Stimulated activated CD8-positive, alpha-beta memory T cell treated with anti-CD3 and anti-CD28 coated beads, Interleukin-15, amount 100 ng/mL, for 4 hours (primary cell): Measurements from ENCODE around the gene EARS2.
"Not testable (repeated sequence)": the region's sequence is repeated elsewhere in the genome, so short reads cannot be mapped to it uniquely, and the experiment has no call there.

ENCODE experiments used
- DNase-seq, 2 donors: peaks; one replicate each; pipeline ENCODE4 v3.0.0-alpha.2; 2020; ENCODE audit warnings: low read depth in 2 of 2

Gene EARS2

DNA sequence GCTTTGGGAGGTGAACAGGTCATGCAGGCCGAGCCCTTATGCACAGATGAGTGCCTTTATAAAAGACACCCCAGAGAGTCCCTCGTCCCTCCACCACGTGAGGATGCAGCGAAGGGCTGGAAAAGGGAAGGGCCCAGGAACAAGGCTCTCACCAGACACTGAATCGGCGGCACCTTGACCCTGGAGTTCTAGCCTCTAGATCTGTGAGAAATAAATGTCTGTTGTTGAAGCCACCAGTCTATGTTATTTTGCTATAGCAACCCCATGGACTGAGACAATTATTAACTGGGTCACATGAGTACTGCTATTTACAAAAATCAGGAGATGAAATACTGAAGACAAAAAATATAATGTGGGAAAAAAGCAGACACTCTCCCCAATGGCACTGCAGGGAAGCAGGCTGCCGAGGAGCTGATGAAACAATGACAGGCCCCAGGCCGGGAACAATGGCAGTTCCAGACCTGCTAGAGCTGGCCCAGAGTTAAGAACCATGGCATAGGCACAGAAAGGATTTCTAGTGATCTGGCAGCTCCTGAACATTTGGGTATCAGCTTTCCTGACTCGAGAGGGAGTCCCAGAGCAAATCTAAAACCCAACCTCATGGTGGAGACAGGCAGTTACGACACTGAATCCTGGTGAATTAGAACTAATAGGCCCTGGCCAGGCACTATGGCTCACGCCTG is 29.0 kb downstream of the EARS2 start:
- DNase-seq, result no peak

DNA sequence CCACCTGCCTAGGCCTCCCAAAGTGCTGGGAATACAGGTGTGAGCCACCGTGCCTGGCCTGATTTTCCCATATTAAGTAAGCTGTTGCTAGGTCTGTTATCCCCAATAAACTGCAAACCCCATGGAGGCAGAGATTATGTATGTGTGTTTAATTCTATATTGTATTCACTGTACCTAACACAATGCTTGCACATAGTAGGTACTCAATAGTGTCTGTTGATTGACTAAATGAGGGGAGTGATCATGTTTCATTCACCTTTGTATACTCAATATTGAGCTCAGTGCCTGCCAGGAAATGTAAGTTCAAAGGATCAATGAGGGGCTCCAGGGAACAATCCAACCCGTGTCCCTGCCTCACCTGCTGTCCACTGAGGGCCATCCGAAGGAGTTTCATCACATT is 32.3 kb downstream of the EARS2 start:
- no peak for DNase-seq

DNA sequence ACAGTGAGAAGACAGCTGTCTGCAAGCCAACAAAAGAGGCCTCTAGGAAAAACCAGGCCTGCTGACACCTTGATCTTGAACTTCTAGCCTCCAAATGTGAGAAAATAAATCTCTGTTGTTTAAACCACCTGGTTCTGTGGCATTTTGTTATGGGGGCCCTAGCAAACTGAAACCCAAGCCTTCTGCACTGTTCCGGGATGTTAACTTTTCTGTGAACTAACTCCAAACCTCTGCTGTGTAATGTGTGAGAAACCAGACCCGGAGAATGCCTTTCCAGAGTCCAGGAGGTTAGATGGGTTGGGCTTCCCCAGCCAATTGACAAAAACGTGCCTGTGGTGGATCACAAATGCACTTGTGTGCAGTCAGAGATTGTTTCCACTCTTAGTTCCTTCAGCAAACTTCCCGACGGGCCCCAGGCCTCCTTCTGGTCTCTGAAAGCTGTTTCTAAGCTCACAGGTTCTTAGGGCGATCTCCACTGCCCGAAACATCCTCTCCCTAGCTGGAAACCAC is 33.2 kb downstream of the EARS2 start:
- DNase-seq, result no peak

DNA sequence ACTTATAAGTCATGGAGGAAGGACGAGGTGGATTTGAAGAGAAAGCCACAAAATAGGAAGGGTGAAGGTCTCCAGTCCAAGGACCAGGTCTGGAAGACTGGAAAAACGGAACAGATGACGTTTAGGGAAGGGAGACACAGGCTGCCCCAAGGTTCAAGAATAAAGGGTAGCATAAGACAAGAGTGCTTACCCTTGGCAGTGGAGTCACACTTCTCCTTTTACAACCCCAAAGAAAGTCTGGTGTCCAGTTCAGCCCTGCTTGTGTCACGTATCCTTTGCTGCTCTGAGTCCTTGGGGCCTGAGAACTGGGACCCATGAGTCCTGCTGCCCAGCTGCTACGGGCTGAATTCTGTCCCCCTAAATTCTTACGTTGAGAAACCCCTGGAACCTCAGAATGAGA is 33.8 kb downstream of the EARS2 start:
- DNase-seq, result no peak

DNA sequence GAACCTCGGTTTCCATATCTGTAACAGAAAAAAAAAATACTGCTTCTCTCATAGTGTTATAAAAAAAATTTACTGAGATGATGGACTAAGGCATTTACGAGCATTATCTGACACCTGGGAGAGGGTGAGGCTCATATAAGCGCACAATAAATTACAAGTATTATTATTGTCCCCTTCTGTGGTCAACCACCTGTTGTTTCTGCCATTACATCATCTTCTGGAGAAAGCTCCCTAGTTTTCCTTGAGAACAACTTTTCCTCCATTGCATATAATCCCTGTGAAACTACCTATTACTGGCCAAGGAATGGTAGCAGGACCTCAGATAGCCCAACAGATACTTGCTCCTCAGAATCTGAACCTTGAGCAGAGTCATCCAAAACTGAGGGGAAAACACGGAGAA is 35.2 kb downstream of the EARS2 start:
- DNase-seq, result no peak

DNA sequence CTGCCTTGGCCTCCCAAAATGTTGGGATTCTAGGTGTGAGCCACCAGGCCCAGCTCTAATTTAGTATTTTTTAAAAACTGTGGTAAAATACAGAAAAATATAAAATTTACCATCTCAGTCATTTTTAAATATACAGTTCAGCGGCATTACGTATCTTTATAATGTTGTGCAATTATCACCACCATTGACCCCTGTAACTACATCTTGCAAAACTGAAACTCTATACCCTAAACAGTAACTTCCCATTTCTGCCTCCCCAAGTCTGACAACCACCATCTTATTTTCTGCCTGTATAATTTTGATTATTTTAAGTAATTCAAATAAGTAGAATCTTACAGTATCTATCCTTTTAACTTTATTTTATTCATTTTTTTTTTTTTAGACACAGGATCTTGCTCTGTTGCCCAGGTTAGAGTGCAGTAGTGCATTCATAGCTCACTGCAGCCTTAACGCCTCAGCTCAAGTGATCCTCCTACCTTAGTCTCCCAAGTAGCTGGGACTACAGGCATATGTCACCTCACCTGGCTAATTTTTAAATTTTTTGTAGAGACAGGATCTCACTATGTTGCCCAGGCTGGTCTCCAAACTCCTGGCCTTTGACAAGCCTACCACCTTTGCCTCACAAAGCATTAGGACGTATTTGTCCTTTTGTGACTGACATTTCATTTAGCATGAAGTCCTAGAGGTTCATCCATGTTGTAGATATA is 36.0 kb downstream of the EARS2 start:
- no peak for DNase-seq

DNA sequence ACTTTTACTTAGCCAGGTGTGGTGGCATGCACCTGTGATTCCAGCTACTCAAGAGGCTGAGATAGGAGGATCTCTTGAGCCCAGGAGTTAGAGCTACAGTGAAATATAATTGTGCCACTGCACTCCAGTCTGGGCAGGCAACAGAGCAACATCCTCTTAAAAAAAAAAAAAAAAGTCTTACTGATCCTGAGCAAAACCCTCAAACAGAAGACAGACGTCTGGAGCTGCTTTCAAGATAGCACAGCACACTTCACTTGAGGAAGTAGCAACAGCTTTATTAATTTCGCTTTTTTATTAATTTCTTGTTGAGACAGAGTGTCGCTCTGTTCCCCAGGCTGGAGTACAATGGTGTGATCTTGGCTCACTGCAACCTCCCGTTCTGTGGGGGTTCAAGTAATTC is 36.6 kb downstream of the EARS2 start:
- no peak for DNase-seq

DNA sequence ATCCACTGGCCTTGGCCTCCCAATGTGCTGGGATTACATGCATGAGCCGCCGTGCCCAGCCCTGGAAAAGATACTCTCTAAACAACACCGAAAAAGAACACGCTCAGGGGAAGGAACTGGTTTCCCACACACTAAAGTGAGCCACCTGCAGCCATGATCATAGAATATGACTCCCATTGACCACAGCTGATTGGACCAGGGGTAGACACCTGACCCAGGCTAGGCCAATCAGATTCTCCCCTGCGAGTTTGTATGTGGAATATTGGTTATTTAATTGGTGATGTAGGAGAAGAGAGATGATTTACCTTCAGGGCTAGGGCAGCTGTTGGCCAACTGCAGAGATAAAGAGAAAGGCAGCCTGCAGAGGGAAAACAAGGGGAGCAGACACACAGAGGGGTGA is 37.9 kb downstream of the EARS2 start:
- no peak for DNase-seq

DNA sequence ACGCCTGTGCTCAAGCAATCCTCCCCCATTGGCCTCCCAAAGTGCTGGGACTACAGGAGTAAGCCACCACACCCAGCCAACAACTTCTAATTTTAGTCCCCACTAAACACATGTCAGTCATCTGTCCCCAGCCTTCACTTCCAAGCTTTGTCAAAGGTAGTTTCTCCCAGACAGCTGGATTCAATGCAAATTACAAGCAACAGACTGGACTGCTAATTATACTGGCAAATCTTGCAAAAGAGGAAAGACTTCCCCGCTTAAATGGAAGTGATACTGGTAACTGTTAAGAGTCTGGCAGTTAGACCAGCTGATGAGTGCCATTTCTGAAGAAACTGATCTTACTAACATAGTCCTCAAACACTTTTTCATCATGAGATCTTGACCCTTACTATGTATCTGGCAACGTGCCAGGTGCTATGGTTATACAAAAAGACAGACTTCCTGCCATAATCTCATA is 38.7 kb downstream of the EARS2 start:
- DNase-seq, result no peak

DNA sequence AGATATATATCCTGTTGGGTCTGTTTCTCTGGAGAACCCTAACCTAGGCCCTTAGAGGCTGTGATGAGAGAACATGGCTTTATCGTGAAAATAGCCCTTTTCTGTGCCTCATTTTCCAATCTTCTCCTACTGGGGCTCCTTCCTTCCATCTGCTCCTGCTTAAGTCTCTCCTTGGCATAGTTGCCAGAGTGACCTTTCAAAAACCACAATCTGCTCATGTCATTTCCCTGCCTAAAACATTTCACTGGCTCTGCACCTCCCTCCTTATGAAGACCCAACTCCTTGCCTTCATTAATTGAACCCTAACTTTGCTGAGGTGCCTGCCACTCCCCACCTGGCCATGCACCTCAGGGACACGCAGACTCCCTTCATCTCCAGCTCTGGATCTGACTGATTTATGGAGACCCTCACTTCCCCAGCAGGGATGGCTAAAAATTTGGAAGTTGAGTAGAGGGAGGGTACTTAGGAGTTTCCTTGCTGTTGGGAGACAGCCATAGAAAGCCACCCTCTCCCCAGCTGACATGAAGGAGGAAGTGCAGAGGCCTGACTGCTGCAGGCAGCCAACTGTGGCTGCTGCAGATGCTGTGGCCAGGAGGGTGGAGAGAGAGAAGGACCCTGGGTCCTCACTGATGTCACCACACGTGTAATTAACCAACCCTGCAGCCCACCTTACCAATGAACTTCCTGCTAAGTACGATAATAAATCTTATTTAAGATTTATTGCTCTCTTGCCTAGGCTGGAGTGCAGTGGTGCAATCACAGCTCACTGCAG is 40.6 kb downstream of the EARS2 start:
- DNase-seq, result no peak

DNA sequence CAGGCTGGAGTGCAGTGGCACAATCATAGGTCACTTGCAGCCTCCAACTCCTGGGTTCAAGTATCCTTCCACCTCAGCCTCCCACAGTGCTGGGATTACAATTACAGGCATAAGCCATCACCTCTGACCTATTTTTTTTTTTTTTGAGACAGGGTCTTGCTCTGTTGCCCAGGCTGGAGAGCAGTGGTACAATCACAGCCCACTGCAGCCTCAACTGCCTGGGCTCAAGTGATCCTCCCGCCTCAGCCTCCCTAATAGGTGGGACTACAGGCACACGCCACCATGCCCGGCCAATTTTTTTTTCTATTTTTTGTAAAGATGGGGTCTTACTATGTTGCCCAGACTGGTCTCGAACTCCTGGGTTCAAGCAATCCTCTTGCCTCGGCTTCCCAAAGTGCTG is 41.3 kb downstream of the EARS2 start:
- DNase-seq, result no peak

DNA sequence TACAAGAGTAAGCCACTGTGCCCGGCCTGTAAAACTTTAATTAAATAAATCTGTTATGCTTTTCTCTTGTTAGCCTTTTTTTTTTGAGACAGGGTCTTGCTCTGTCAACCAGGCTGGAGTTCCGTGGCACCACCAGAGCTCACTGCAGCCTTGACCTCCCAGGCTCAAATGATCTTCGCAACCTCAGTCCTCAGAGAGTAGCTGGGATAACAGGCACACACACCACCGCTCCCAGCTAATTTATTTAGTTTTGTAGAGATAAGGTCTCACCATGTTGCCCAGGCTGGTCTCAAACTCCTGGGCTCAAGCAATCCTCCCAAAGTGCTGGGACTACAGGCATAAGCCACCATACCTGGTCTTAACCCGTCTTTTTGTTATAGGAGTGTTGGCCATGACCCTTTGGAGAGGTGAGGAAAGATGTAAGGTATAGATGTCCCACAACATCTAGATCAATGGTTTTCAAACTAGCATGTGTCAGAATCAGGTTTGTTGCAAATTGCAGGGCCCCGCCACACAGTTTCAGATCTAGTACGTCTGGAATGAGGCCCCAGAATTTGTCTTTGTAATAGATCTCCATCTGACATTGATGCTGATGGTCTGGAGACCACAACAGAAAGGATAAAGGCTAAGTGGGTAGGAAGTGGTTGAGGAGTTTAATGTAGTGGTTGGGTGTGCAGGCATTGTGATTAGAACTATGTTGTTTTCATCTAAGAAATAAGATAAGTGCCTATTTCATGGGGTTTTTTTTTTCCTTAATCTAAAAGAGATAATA is 42.6 kb downstream of the EARS2 start:
- DNase-seq, result no peak

DNA sequence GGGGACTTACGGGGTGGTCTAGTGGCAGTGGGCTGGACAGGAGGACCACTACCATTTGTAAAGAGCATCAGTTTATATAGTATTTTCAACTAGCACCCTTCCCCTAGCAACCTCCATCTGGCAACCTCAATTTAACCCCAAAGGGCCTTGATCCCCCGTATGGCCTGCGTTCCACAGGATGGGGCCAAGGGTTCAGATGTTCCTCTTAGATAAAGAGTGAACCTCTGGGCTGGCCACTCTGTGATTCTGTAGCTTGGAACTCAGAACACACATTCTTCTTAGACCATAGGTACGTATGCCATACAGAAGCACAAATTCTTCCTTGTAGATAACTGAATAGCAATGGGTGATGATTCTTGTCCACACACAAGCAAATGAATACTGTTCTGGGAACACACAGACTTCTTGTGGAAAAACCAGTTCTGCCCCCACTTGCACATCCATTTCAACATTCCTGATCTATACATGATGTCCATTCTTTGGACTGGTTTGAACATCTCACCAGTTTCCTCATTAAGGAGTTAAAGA is 44.9 kb downstream of the EARS2 start:
- DNase-seq, result no peak

DNA sequence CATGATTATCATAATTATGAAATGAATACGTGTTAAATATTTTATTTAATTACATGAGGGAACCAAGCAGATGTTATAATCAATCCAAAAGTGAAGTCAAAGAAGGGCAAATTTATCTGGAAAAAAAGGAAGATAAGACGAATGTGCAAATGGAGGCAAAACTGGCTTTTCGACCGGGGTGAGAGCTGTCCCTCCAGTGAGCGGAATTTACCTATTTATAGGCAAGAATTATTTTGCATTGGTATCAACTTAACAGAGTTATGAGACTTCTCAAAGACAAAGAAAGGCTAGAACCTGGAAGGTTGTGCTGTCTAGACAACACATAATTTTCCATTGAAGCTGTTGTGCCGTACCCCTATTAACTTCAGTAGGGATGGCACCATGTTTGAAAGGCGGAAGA is 45.4 kb downstream of the EARS2 start:
- DNase-seq, result no peak

DNA sequence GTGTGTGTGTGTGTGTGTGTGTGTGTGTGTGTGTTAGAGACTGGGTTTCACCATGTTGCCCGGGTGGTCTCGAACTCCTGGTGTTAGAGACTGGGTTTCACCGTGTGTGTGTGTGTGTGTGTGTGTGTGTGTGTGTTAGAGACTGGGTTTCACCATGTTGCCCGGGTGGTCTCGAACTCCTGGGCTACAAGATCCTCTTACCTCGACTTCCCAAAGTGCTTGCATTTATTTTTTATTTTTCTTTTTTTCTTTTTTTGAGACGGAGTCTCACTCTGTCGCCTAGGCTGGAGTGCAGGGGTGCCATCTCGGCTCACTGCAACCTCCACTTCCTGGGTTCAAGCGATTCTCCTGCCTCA is 46.3 kb downstream of the EARS2 start:
- not testable (repeated sequence) for DNase-seq

DNA sequence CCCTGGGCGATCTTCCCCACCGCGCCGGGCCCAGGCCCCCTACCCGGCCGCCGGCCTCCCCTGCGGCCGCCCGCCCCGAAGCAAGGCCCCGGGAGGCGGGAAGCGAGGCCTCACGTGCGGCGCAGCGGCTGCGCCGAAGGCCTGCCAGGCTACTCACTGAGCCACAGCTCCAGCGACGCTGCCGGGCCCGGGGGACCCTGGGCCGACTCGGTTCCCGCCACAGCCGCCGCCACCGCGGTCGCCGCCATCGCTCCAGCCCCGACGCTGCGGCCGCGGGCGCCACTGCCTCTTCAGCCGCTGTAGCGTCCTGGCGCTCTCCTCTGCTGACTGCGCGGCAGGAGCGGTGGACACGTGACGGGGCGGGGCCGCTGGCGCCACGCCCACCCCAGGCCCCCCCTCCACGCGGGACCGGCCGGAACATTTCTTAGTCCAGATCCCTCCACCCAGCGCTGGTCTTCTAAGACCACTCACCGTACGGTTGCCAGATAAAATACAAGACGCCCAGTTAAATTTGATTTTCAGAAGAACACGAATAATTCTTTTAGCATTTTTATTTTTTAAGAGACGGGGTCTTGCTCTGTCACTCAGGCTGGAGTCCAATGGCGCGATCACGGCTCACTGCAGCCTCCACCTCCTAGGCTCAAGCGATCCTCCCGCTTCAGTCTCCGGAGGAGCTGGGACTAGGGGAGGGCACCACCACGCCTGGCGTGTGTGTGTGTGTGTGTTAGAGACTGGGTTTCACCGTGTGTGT is 46.8 kb downstream of the EARS2 start, which contains the start of gene GGA2:
Gene GGA2, minus strand, starts transcription at position 331 of the 751 bp plus-strand sequence. Its CDS starts 83 bp downstream, at position 248.
- peak; percentile 49 to 66 for DNase-seq

DNA sequence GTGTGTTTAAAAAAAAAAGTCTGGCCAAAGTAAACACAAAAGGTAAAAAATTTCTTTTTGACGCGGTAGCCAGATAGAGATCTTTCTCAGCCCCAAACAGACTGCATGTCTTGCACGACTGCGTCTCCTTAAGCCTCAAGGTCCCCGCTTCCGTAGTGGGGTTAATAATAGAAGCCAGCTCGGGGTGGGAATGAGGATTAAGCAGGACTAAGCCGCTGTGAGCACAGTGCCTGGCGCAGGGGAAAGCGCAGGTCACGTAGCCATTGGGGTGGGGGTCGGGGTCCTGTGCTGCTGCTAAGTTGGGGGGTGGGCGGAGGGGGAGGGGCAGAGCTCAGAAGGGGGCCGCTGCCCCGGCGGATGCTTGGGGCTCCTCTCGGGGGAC is 47.4 kb downstream of the EARS2 start:
- no peak for DNase-seq

DNA sequence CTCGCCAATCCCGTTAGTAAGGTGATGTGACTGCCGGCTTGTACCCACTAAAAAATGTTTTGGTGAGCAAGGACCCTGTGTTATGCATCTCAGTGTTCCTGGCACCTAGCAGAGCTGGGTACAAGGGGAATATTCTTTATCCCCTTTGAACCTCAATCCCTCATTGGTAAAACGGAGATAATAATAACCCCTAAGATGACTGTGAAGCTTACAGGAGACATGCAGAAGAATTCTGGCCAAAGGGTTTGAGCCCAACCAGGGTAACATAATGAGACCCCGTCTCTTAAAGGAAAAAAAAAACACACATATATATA is 47.8 kb downstream of the EARS2 start:
- no peak for DNase-seq

DNA sequence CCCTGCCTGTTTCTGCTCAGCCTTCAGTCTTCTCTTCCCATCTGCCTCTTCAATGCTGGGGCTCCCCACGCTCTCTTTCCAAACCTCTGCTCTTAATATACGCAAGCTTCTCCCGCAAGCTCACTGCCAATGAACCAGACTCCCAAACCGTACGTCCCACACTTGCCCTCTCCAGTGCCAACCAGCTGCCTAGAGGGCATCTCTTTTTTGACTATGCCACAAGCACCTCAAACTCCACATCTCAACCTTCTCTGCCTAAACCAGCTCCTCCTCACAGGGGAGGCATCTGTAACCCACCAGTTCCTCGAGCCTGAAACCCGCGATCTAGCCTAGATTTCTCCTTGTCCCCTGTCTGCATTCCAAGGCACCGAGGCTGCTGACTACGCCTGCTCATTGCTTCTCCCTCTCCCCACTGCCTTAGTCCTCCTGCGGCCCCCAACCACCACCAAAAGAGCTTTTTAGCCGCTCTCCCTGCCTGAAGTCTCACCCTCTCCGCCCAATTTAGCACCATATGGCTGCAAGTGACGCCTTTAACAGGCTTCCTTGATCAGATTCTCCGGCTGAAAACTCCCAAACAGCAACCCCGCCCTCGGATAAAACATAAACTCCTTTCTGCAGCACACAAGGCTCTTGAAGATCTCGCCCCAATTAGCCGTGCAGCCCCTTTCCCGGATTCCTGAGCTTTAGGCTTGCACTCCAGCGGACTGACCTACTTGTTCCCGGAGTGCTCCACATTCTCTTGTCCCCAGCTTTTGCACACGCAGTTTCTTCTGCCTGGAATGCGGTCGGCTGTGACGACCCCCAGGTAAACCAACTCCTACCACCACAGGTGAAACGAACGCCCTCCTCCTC is 48.3 kb downstream of the EARS2 start:
- no peak for DNase-seq

DNA sequence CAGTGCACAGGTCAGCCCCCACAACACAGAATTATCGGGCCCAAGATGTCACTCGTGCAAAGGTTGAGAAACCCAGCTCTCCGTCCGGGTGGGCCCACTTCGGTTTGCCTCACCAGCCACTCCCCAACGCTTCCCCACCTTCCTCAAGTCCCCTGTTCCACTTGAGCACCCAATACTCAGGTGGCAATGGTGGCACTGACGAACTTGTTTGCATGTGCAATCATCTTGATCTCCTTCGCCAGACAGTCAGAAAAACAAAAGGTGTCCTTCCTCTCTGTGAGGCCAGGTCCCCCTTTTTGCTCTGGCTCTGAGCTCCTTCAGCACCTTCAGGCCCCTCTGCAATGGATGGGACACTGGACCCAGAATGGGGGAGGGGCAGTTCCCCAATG is 50.5 kb downstream of the EARS2 start:
- DNase-seq, result no peak
